Measurements from ENCODE around the gene INTS6L. TPM values are rescaled to one million over a fixed set of nuclear protein-coding genes. Genes with fewer than 3 reads are reported as not detected.

The INTS6L gene
- total and polyA plus RNA-seq, 5 donors: 6.8 to 11.4 (median 9.9) TPM

DNA sequence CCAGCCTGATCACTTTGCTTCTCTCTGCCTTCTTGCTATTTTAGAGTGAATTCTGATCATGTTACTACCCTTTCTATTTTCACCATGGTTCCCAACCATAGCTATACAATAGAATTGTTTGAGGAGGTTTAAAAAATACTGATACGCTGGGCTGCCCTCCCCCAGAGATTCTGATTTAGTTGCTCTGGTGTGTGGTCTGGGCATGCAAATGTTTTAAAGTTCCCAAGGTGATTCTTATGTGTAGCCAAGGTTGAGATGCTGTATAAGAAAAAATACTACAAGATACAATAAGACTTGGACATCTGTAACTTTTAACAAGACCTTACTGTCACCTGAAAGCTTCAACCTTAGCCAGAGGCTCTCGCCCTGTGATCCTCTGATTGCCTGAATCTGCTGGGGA is 22.2 kb upstream of the INTS6L start:
- no peak for DNase-seq
- H3K4me3 ChIP-seq (ENCODE audit: low read length): no peak overlapping the region
- no peak for ATAC-seq
- H3K27ac ChIP-seq (ENCODE audit: low read length): no peak overlapping the region
- intact Hi-C loops (cut with DNase I): no loop called here
- no peaks in the 10 kb centered on the region for H3K27me3 ChIP-seq (ENCODE audit: control insufficient read depth, insufficient read depth)
- WGBS: 91% methylated on average over 2 of the region's 2 CpGs
- no peaks in the 10 kb centered on the region for H3K9me3 ChIP-seq (ENCODE audit: control insufficient read depth, low read length)
- H3K4me1 ChIP-seq (ENCODE audit: control insufficient read depth, insufficient read depth, low read length): no peaks in the 10 kb centered on the region

DNA sequence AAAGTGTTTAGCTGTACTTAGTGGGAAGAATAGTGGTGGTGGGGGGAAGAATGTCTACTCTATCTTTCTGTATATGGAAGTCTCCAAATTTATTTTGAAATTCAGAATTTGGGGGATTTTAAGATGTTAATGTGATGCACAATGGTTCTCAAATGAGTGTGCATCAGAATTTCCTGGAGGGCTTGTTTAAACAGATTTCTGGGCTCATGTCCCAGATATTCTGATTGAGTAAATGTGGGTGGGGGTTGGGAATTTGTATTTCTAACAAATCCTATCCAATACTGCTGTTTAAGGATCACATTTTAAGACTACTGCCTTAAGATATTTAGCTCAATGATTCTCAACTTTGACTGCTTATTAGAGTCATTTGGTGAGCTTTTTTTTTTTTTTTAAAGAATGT is 15.1 kb upstream of the INTS6L start:
- H3K27ac ChIP-seq (ENCODE audit: low read length): no peak overlapping the region
- intact Hi-C loops (cut with DNase I): no loop called here
- DNase-seq: no peak
- H3K4me3 ChIP-seq (ENCODE audit: low read length): no peak overlapping the region
- H3K27me3 ChIP-seq (ENCODE audit: control insufficient read depth, insufficient read depth): no peaks in the 10 kb centered on the region
- no peak for ATAC-seq
- H3K9me3 ChIP-seq (ENCODE audit: control insufficient read depth, low read length): no peaks in the 10 kb centered on the region
- no peaks in the 10 kb centered on the region for H3K4me1 ChIP-seq (ENCODE audit: control insufficient read depth, insufficient read depth, low read length)

DNA sequence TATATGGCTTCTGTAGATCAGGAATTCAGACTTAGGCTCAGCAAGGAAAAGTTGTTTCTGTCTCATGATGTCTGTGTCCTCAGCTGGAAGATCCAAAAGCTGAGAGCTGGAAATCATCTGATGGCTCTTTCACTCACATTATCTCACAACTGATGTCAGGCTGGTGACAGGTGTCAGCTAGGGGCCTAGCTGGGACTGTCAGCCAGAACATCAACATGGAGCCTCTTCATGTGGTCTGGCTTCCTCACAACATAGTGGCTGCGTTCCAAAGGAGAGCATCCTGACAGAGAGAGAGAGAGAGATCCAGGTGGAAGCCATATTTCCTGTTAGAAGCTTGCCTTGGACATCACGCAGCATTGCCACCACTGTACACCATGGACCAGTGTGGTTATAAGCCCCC is 10.6 kb upstream of the INTS6L start:
- DNase-seq (peak in 1 of 3 donors; percentile 40), ATAC-seq (peak; percentile 49 to 78)
- 46% methylated on average over 2 of the region's 2 CpGs for WGBS
- no peak overlapping the region for H3K4me3 ChIP-seq (ENCODE audit: low read length)
- intact Hi-C loops (cut with DNase I): no loop called here
- H3K27me3 ChIP-seq (ENCODE audit: control insufficient read depth, insufficient read depth): no peaks in the 10 kb centered on the region
- no peaks in the 10 kb centered on the region for H3K9me3 ChIP-seq (ENCODE audit: control insufficient read depth, low read length)
- H3K27ac ChIP-seq (ENCODE audit: low read length): no peak overlapping the region
- H3K4me1 ChIP-seq (ENCODE audit: control insufficient read depth, insufficient read depth, low read length): peaks cover 3% of the 10 kb centered on the region

DNA sequence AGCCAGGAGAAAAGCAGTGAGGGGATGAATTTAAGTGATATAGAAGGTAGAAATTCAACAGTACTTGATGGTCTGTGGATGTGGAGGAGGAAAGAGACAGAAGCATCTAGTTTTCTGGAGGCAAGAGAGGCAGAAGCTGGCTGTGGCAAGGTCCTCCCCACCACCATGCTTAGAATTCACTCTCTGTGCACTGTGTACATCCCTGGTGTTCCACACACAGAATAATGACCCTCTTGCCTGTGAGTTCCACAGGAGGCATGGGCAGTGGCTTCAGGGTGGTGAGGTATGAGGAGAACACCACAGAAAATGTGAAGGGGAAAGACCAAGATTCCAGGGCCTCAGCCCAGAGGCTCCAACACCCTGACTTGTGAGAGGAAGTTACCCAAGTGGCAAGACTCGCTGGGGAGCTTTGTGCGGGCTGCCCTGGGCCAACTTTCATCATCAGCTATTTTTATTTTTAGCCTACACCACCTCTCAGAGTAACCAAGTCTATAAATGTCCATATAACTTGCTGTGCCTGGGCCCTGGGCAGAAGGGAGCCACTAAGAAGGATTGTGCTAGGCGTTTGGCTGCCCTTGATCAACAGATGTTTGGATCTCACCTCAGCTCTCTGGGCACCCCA is 7.8 kb upstream of the INTS6L start:
- intact Hi-C loops (cut with DNase I): no loop called here
- peak overlapping the region; percentile 75 for H3K27ac ChIP-seq (ENCODE audit: low read length)
- DNase-seq: no peak
- H3K4me1 ChIP-seq (ENCODE audit: control insufficient read depth, insufficient read depth, low read length): peaks cover 3% of the 10 kb centered on the region
- no peak overlapping the region for H3K4me3 ChIP-seq (ENCODE audit: low read length)
- ATAC-seq: no peak
- no peaks in the 10 kb centered on the region for H3K9me3 ChIP-seq (ENCODE audit: control insufficient read depth, low read length)
- H3K27me3 ChIP-seq (ENCODE audit: control insufficient read depth, insufficient read depth): no peaks in the 10 kb centered on the region
- 53% methylated on average over 3 of the region's 3 CpGs for WGBS

DNA sequence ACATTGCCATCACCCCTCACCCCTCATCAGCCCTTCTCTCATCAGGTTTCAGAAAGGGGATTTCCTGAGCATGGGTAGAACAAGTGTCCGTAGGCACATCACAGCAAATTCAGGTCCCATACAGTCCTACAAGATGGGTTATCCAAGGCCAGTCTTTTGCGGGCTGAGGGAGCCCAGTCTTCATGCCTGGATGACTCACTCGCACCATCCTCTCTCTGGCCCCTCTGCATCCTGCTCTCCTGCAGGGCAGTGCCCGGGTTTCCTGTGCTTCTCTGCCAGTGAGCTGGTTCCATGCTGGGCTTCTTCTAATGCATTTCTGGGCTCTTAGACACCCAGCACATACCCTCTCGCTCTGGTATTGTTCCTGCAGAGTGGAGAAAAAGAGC is 7.3 kb upstream of the INTS6L start:
- no peaks in the 10 kb centered on the region for H3K9me3 ChIP-seq (ENCODE audit: control insufficient read depth, low read length)
- intact Hi-C loops (cut with DNase I): no loop called here
- no peaks in the 10 kb centered on the region for H3K27me3 ChIP-seq (ENCODE audit: control insufficient read depth, insufficient read depth)
- DNase-seq (no peak), ATAC-seq (no peak)
- WGBS: 86% methylated on average over 5 of the region's 5 CpGs
- H3K4me1 ChIP-seq (ENCODE audit: control insufficient read depth, insufficient read depth, low read length): peaks cover 3% of the 10 kb centered on the region
- peak overlapping the region; percentile 70 for H3K27ac ChIP-seq (ENCODE audit: low read length)
- no peak overlapping the region for H3K4me3 ChIP-seq (ENCODE audit: low read length)

DNA sequence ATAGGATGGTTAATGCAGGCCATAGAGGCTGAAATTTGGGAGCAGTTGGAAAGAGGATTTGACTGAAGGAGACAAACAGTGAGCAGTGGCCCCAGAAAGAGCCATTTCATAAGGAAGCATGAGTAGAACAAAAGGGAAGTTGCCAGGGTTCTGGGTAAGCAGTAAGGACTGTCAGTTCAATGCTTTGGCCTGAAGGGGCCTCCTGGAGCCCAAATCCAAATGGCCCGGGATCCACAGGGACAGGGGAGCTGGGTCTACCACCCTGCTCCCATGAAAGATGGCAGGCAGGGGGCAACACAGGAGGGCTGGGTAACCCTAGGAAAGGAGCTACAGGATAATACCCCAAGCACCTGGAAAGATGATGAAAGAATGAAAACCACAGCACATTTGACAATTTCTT is 4.1 kb upstream of the INTS6L start:
- intact Hi-C loops (cut with DNase I): no loop called here
- 71% methylated on average over 1 of the region's 1 CpG for WGBS
- no peaks in the 10 kb centered on the region for H3K9me3 ChIP-seq (ENCODE audit: control insufficient read depth, low read length)
- H3K4me3 ChIP-seq (ENCODE audit: low read length): no peak overlapping the region
- peaks cover 3% of the 10 kb centered on the region for H3K4me1 ChIP-seq (ENCODE audit: control insufficient read depth, insufficient read depth, low read length)
- no peak overlapping the region for H3K27ac ChIP-seq (ENCODE audit: low read length)
- DNase-seq: no peak
- ATAC-seq: no peak
- H3K27me3 ChIP-seq (ENCODE audit: control insufficient read depth, insufficient read depth): no peaks in the 10 kb centered on the region

DNA sequence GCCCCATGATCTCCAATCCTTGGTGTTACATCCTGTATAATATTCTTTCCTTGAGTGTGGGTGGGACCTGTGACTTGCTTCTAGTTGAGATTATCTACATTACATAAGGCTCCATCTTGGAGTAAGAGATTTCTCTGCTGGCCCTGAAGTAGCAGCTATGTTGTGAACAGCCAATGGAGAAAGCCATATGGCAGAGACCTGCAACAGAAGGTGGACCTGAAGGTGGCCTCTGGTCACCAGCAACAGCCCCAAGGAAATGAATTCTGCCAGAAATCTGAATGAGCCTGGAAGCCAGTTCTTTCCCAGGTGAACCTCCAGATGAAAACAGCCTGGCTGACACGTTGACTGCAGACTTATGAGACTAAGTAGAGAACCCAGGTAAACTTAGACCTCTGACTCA is 2.3 kb upstream of the INTS6L start:
- 90% methylated on average over 1 of the region's 1 CpG for WGBS

DNA sequence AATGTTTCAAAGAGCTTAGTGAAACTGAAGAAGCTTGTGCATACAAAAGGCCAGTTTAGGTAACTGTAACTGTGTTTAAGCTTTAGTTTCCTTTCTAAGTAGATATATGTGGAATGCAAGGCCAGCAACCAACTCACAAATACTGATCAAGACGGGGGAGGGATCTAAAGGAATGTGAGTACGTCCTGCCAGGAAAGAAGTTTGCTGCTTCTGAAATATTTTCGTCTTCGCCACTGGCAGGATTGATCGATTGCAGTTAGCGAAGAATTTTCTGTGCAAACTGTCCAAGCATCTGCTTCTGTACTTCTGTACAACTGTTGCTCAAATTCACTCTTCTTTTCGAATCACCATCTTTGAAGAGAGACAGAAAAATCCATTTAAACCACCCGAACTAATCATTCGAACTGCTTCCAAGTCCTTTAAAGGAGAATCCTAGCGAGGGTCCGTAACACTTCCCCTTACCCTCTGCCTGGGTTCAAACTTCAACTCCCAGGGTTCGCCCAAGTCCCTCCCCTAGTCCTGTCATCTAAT is 373 bp upstream of the INTS6L start:
- DNase-seq (no peak), ATAC-seq (no peak)
- Histone ChIP-seq H3K4me1 (ENCODE audit: control insufficient read depth, insufficient read depth, low read length) (no peaks in the 10 kb centered on the region), H3K4me3 (ENCODE audit: low read length) (peak overlapping the region; percentile 96), H3K27ac (ENCODE audit: low read length) (peak overlapping the region; percentile 85), H3K9me3 (ENCODE audit: control insufficient read depth, low read length) (no peaks in the 10 kb centered on the region), H3K27me3 (ENCODE audit: control insufficient read depth, insufficient read depth) (no peaks in the 10 kb centered on the region)
- intact Hi-C loops (cut with DNase I): no loop called here
- 1% methylated on average over 12 of the region's 12 CpGs for WGBS

More for the DNA sequence above, 2.3 kb upstream of the INTS6L start:
- Histone ChIP-seq H3K4me3 (ENCODE audit: low read length) (no peak overlapping the region), H3K27ac (ENCODE audit: low read length) (no peak overlapping the region), H3K4me1 (ENCODE audit: control insufficient read depth, insufficient read depth, low read length) (no peaks in the 10 kb centered on the region), H3K27me3 (ENCODE audit: control insufficient read depth, insufficient read depth) (no peaks in the 10 kb centered on the region), H3K9me3 (ENCODE audit: control insufficient read depth, low read length) (no peaks in the 10 kb centered on the region)
- ATAC-seq (no peak), DNase-seq (no peak)
- intact Hi-C loops (cut with DNase I): no loop called here

DNA sequence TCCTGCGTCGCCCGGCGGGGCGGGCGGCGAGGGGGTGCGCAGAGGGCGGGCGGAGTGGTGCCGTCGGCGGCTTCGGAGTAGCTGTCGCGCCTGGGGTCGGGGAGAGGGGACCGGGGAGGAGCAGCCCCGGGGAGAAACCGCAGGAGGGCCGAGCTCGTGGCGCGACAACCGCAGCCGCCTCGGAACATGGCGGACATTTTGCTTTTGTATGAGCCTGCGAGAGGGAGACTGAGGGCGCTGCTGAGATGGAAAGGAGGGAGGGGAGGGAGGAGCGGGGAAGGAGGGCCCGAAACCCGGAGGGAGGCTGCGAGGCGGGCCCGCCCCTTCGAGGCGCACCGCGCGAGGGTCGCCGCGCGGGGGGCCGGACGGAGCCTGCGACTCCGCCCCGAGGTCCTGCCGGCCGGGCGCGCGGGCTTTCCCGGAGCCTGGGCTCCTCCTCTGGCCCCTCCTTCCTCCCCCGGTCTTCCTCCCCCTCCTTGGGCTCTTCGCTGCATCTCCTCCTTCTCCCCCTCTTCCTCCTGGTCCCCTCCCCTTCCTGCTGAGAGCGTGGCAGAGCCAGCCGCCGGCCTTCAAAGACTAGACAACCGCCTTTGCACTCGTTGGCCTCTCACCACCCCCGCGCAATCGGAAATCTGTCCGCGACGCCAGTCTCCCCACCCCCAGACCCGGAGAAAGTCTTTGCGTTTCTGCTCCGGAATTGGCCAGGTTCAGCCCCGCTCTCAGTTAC is 1.1 kb downstream of the INTS6L start:
- peak overlapping the region; percentile 83 for H3K27ac ChIP-seq (ENCODE audit: low read length)
- no peaks in the 10 kb centered on the region for H3K9me3 ChIP-seq (ENCODE audit: control insufficient read depth, low read length)
- peak; percentile 87 to 93 (median 92) for DNase-seq
- no peaks in the 10 kb centered on the region for H3K4me1 ChIP-seq (ENCODE audit: control insufficient read depth, insufficient read depth, low read length)
- intact Hi-C loops (cut with DNase I): no loop called here
- WGBS: under 1% methylated on average over 71 of the region's 73 CpGs
- ATAC-seq: peak; percentile 96 to 97
- no peaks in the 10 kb centered on the region for H3K27me3 ChIP-seq (ENCODE audit: control insufficient read depth, insufficient read depth)
- peak overlapping the region; percentile 96 for H3K4me3 ChIP-seq (ENCODE audit: low read length)

DNA sequence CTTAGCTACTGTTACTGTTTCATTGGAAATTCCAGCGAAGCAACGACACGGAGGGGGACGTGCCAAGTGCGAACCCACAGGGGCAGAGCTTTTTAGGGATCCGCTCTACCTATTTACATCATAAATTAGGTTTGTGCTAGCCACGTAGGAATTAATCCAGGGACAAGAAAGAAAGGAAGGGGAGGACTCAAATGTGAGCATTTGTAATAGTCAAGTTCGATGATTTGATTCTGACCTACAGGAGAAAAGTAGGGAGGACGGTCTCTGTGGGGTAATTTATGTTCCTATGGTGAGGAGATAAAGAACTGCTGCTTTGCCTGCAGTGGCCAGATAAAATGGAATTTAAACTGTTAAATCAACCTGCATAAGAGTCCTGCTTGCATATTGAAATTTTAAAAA is 1.7 kb downstream of the INTS6L start:
- 0% methylated on average over 9 of the region's 9 CpGs for WGBS
- H3K4me3 ChIP-seq (ENCODE audit: low read length): peak overlapping the region; percentile 96
- H3K27ac ChIP-seq (ENCODE audit: low read length): peak overlapping the region; percentile 77
- H3K9me3 ChIP-seq (ENCODE audit: control insufficient read depth, low read length): no peaks in the 10 kb centered on the region
- H3K4me1 ChIP-seq (ENCODE audit: control insufficient read depth, insufficient read depth, low read length): no peaks in the 10 kb centered on the region
- no peak for DNase-seq
- H3K27me3 ChIP-seq (ENCODE audit: control insufficient read depth, insufficient read depth): no peaks in the 10 kb centered on the region
- intact Hi-C loops (cut with DNase I): no loop called here
- no peak for ATAC-seq

DNA sequence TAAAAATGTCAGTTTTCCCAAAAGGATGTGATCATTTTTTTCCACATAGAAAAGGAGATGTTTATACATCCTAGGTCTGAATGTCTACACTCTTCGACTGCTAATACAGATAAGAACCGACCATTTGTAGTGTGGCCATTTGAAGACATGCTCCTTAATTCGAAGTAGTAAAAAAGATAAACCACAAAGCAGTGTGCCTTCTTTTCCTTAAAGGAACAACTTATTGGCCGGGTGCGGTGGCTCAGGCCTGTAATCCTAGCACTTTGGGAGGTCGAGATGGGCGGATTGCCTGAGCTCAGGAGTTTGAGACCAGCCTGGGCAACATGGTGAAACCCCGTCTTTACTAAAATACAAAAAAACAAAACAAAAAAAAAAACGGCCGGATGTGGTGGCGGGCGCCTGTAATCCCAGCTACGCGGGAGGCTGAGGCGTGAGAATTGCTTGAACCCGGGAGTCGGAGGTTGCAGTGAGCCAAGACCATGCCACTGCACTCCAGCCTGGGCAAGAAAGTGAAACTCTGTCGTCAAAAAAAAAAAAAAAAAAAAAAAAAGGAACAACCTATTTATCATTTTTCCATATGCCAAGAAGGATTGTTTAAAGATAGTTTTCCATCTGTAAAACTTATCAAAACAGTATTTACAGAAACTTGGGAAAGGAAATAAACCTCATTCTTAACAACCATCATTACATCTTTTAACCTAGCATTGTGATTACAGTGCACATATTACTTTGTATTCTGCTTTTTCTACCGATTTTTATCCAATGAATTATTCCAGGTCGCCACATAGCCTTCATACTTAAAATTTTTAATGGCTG is 2.6 kb downstream of the INTS6L start:
- ATAC-seq: no peak
- intact Hi-C loops (cut with DNase I): no loop called here
- no peak overlapping the region for H3K27ac ChIP-seq (ENCODE audit: low read length)
- peak in 1 of 3 donors; percentile 35 for DNase-seq
- H3K4me3 ChIP-seq (ENCODE audit: low read length): no peak overlapping the region
- 76% methylated on average over 20 of the region's 20 CpGs for WGBS
- H3K27me3 ChIP-seq (ENCODE audit: control insufficient read depth, insufficient read depth): no peaks in the 10 kb centered on the region
- no peaks in the 10 kb centered on the region for H3K4me1 ChIP-seq (ENCODE audit: control insufficient read depth, insufficient read depth, low read length)
- H3K9me3 ChIP-seq (ENCODE audit: control insufficient read depth, low read length): no peaks in the 10 kb centered on the region
